ENCODE results near the gene APOF.
"Not testable (repeated sequence)": the region's sequence is repeated elsewhere in the genome, so short reads cannot be mapped to it uniquely, and the experiment has no call there.

The APOF gene

DNA sequence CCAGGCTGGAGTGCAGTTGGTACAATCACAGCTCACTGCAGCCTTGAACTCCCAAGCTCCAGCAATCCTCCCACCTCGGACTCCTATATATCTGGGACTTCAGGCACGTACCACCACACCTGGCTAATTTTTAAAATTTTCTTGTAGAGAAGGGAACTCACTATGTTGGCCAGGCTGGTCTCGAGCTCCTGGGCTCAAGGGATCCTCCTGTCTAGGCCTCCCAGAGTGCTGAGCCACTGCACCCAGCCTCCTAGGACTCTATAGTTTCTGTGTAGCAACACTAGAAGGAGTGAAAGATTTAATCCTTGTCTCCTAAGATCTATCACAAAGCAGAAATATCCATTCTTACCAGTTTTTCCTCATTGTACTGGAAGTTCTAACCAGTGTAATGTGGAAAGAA is 4.3 kb upstream of the APOF start:
- no peak for DNase-seq (ENCODE audit: low read depth)

- DNase-seq (ENCODE audit: low read depth) = no peak
Measured at GRCh38 chr12:56361487-56362129, 1.0 kb downstream of the APOF start.

- DNase-seq (ENCODE audit: low read depth) = peak; percentile 98
Measured at GRCh38 chr12:56359851-56360767, 2.5 kb downstream of the APOF start, which contains the start of gene STAT2. Gene STAT2 (minus strand): TSS chr12:56360107. CDS start chr12:56356571, 3,536 bp downstream.

- no peak for DNase-seq (ENCODE audit: low read depth)
Measured at GRCh38 chr12:56358836-56359532, 3.7 kb downstream of the APOF start.

GRCh38 chr12:56351325-56351724 is 11.3 kb downstream of the APOF start:
- no peak for DNase-seq (ENCODE audit: low read depth)

- DNase-seq (ENCODE audit: low read depth) = no peak
Measured at GRCh38 chr12:56350662-56351061, 12.0 kb downstream of the APOF start.

DNA sequence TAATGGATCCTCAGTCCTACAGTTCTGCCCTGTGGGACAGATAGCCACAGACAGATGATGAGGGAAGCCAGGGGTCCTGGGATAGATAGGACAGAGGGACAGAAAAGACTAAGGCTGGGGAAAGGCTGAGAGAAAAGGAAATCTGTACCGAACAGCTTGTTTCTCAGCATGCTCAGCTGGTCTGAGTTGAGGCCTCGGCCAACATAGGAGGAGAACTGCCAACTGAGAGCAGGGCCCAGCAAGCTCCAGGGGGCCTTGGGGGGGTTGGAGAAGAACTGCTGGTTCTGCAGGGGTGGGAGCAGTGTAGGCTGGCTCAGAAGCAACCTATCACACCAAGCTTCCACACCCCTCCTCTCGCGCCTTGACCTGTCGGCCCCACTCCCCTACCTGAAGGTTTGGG is 13.9 kb downstream of the APOF start:
- DNase-seq (ENCODE audit: low read depth) = no peak

- DNase-seq (ENCODE audit: low read depth) = not testable (repeated sequence)
Measured at GRCh38 chr12:56347255-56347654, 15.4 kb downstream of the APOF start.

GRCh38 chr12:56346675-56347074 is 16.0 kb downstream of the APOF start:
- no peak for DNase-seq (ENCODE audit: low read depth)

- DNase-seq (ENCODE audit: low read depth) = not testable (repeated sequence)
Measured at GRCh38 chr12:56342290-56342689, 20.4 kb downstream of the APOF start.

GRCh38 chr12:56341616-56342015 is 21.0 kb downstream of the APOF start:
- no peak for DNase-seq (ENCODE audit: low read depth)

DNA sequence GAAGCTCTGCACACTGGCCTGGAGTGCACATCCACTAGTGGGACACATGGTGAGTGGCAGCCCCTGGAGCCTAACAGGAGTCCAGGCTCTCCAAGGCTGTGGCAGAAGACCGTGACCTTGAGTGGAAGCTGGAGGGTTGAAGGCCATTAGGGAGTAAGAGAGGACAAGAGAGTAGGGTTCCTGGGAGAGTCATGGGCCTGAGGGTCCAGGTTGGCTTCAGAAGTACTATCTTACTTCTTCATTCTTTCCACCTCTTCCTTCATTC is 23.6 kb downstream of the APOF start:
- no peak for DNase-seq (ENCODE audit: low read depth)

DNA sequence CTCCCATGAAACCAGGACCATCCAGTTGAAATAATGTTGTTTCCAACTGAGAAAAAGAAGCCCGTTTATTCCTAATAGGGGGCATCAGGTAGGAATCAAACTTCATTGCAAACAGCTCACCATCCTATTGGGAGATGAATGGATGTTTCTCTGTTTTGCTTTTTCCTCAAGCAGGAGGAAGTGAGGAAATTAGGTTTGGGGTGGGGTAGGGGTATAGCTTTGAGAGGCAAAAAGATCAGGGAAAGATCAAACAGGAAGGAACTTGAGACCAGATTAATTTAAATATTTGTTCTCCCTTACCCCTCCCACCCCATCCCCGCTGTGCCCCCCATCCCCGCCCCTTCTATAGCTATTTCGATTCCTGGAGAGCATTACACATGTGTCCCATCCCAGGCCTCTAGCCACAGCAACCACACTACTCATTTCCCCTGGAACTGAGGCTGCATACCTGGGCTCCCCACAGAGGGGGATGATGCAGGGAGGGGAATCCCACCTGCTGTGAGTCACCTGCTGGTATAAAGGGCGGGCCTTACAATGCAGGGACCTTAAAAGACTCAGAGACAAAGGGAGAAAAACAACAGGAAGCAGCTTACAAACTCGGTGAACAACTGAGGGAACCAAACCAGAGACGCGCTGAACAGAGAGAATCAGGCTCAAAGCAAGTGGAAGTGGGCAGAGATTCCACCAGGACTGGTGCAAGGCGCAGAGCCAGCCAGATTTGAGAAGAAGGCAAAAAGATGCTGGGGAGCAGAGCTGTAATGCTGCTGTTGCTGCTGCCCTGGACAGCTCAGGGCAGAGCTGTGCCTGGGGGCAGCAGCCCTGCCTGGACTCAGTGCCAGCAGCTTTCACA is 24.1 kb downstream of the APOF start, which contains the start of gene IL23A:
IL23A (plus strand) TSS at position 577 of the 850 bp plus-strand sequence; CDS start at position 738, 161 bp downstream.
- peak; percentile 67 for DNase-seq (ENCODE audit: low read depth)

DNA sequence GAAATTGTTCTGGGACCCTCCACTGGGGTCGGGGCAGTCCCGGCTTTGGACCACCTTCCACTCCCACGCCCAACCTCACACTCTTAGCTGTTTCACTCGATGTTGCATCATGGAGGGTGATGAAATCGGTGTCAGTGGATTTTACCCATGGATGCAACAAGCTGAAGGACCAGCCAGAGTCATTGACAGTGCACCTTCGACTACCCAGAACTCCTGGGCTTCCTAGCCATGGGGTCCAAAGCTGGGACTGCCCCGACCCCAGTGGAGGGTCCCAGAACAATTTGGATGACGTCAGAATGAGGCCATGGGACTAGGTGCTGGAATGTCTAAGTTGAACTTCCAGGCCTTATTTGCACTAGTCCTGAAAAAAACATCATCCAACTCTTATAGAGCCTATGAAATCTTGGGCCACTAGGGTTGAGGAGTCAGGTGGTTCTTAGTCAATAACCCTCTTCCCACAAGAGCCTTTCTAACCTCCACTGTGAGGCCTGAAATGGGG is 24.9 kb downstream of the APOF start:
- DNase-seq (ENCODE audit: low read depth) = no peak

- no peak for DNase-seq (ENCODE audit: low read depth)
Measured at GRCh38 chr12:56336361-56337167, 26.1 kb downstream of the APOF start.

- not testable (repeated sequence) for DNase-seq (ENCODE audit: low read depth)
Measured at GRCh38 chr12:56335527-56335926, 27.1 kb downstream of the APOF start.

- no peak for DNase-seq (ENCODE audit: low read depth)
Measured at GRCh38 chr12:56334490-56334793, 28.2 kb downstream of the APOF start.

- peak; percentile 84 for DNase-seq (ENCODE audit: low read depth)
Measured at GRCh38 chr12:56333679-56334489, 28.8 kb downstream of the APOF start, which contains the start of gene PAN2. Gene PAN2 (minus strand): TSS chr12:56334000. CDS start chr12:56333094, 906 bp downstream.

DNA sequence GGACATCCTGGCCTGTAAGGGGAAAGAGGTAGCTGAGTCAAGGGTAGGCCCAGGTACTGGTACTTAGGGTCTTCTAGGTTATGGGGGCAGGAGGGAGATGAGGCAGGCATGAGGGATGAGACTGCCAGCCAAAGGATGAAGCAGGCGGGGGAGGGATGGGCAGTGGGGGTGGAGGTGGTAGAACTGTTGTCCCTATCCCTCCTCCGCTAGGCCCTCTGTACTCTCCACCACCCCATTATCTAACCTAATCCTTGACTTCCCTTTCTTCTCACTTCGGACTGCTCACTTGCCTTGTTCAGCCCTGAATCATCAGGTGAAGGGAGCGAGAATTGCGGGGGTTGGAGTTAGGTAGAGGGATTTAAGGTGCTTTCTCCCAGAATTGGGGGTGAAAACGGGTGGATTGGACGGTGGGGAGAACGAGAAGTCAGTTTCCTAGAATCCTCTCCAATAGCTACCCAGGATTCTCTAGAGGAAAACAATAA is 29.4 kb downstream of the APOF start:
- no peak for DNase-seq (ENCODE audit: low read depth)
